GM18951 (cell line): ENCODE measurements around the gene AFM.
"Not testable (repeated sequence)": the region's sequence is repeated elsewhere in the genome, so short reads cannot be mapped to it uniquely, and the experiment has no call there.

Experiments
- POLR2A ChIP-seq: IDR thresholded peaks from 4 replicates; pipeline ENCODE4 v1.6.1; 2011; ENCODE audit warnings: mild to moderate bottlenecking; ENCODE audit not compliant: insufficient read length, insufficient read depth; ENCODE audit errors: extremely low read depth
- in situ Hi-C: fragments of 300-500 bp; cut with MboI; formaldehyde crosslinking; loops from one replicate; pipeline ENCODE4 v1.12.0; 2022; ENCODE audit warnings: low sequenced_read_pairs, mixed read lengths, inconsistent platforms; ENCODE audit not compliant: unreplicated experiment

AFM gene

DNA sequence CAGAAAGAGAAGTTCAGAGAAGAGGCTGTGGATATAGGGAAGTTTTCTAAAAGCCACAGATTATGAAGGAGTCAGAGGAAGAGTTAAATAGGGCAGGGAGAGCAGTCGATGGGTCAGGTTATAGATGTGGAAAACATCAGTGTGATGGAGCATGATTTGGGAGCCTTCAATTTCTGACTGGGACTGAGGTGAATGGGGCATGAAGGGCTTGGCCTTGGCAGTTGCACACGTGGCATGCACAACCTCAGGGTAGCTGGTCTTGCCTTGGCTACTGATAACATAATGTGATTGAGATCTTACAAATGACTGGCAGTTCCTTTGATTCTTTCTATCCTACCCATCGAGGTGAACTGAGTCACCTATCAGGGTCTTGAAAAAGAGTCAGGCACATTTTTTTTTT, 59.7 kb downstream of the AFM start:
- no peak for TF ChIP-seq POLR2A
- in situ Hi-C loops, result no loop called here

DNA sequence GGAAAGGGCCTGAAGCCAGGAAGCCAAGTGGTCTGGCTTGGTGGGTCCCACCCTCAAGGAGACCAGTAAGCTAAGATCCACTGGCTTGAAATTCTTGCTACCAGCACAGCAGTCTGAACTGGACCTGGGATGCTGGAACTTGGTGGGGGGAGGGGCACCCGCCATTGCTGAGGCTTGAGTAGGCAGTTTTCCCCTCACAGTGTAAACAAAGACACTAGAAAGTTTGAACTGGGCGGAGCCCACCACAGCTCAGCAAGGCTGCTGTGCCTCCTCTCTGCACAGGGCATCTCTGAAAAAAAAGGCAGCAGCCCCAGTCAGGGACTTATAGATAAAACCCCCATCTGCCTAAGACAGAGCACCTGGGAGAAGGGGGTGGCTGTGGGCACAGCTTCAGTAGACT, 63.1 kb downstream of the AFM start:
- TF ChIP-seq POLR2A, result no peak
- in situ Hi-C loops, result no loop called here

DNA sequence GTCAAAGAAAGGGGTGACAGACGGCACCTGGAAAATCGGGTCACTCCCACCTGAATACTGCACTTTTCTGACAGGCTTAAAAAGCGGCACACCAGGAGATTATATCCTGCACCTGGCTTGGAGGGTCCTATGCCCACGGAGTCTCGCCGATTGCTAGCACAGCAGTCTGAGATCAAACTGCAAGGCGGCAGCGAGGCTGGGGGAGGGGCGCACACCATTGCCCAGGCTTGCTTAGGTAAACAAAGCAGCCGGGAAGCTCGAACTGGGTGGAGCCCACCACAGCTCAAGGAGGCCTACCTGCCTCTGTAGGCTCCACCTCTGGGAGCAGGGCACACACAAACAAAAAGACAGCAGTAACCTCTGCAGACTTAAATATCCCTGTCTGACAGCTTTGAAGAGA, 69.3 kb downstream of the AFM start:
- in situ Hi-C loops, result not testable (repeated sequence)
